ENCODE measurements around the gene POTEJ.
"Not testable (repeated sequence)": the region's sequence is repeated elsewhere in the genome, so short reads cannot be mapped to it uniquely, and the experiment has no call there.

POTEJ gene

DNA sequence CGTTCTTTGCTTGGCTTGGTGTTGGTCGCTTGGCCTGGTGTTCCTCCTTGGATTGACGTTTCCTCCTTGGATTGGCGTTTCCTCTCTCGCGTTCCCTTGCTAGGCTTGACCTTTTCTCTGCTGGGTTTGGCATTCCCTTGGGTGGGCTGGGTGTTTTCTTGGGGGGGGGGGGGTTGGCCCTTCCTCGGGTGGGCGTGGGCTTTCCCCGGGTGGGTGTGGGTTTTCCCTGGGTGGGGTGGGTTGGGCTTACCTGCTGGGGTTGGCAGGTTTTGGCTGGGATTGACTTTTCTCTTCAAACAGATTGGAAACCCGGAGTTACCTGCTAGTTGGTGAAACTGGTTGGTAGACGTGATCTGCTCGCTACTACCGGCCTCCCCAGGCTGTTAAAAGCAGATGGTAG lies at the start of gene POTEJ:
Gene POTEJ (plus strand): TSS at position 301 of the 400 bp plus-strand sequence. CDS start 93 bp downstream, at position 394.
- not testable (repeated sequence) for H3K9me3 ChIP-seq (ENCODE audit: insufficient read depth, low read length); H3K79me2 ChIP-seq (ENCODE audit: insufficient read depth, low read length); H3K27me3 ChIP-seq (ENCODE audit: low read length); H4K20me1 ChIP-seq (ENCODE audit: low read depth, low read length); H3F3A ChIP-seq (ENCODE audit: insufficient read depth); H2AFZ ChIP-seq (ENCODE audit: low read depth, low read length, severe bottlenecking); H3K4me3 ChIP-seq (ENCODE audit: insufficient read depth, low read length, poor library complexity, severe bottlenecking); H3K27ac ChIP-seq (ENCODE audit: low read depth, low read length); H3K36me3 ChIP-seq (ENCODE audit: low read length); H3K9me2 ChIP-seq (replicated peaks; ENCODE audit: insufficient read depth, low read length); H3K4me2 ChIP-seq (ENCODE audit: low read depth, low read length, poor library complexity, severe bottlenecking); H3K9ac ChIP-seq (ENCODE audit: low read length)

DNA sequence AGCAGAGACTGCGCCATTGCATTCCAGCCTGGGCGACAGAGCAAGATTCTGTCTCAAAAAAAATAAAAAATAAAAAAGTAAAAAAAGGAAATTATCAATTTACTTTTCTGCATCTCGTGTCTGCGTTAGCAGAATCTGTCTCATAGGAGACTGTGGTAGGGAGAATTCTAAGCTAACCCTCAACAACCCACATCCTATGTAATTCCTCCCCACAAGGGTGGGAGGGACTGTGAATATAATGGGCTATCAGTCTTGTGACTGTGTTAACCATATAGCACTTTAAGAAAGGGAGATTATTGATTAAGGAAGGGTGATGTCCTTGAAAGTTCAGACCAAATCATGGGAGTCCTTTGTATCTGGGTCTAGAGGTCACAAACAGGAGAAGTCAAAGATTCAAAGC lies 45.1 kb upstream of the POTEJ start:
- not testable (repeated sequence) for H2AFZ ChIP-seq (ENCODE audit: low read depth, low read length, severe bottlenecking); H3K79me2 ChIP-seq (ENCODE audit: insufficient read depth, low read length); H3K36me3 ChIP-seq (ENCODE audit: low read length); H3K4me2 ChIP-seq (ENCODE audit: low read depth, low read length, poor library complexity, severe bottlenecking); H3K9me3 ChIP-seq (ENCODE audit: insufficient read depth, low read length); H3F3A ChIP-seq (ENCODE audit: insufficient read depth); H3K9ac ChIP-seq (ENCODE audit: low read length); H3K4me3 ChIP-seq (ENCODE audit: insufficient read depth, low read length, poor library complexity, severe bottlenecking); H3K9me2 ChIP-seq (replicated peaks; ENCODE audit: insufficient read depth, low read length); H3K27me3 ChIP-seq (ENCODE audit: low read length); H4K20me1 ChIP-seq (ENCODE audit: low read depth, low read length); H3K27ac ChIP-seq (ENCODE audit: low read depth, low read length)

DNA sequence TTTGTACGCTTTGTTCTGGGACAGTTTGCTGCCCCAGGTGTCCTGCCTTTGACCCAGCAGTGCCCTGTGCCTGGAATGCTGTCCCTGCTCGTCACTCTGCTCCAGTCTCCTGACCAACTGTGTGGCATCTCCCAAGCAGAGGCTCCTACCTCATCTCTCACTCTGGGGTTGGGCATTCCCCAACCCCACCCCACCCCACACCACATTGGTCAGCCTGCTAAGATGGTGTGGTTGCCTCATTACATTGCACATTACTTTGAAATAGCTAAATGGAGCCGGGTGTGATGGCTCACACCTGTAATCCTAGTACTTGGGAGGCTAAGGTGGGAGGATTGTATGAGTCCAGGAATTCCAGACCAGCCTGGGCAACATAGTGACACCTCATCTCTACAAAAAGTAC lies 39.3 kb upstream of the POTEJ start:
- H2AFZ ChIP-seq (ENCODE audit: low read depth, low read length, severe bottlenecking); H3K4me2 ChIP-seq (ENCODE audit: low read depth, low read length, poor library complexity, severe bottlenecking); H3K9me3 ChIP-seq (ENCODE audit: insufficient read depth, low read length); H3K36me3 ChIP-seq (ENCODE audit: low read length); H3K4me3 ChIP-seq (ENCODE audit: insufficient read depth, low read length, poor library complexity, severe bottlenecking); H3K27ac ChIP-seq (ENCODE audit: low read depth, low read length); H3K9ac ChIP-seq (ENCODE audit: low read length); H4K20me1 ChIP-seq (ENCODE audit: low read depth, low read length); H3K9me2 ChIP-seq (replicated peaks; ENCODE audit: insufficient read depth, low read length); H3K79me2 ChIP-seq (ENCODE audit: insufficient read depth, low read length); H3K27me3 ChIP-seq (ENCODE audit: low read length); H3F3A ChIP-seq (ENCODE audit: insufficient read depth): not testable (repeated sequence)

DNA sequence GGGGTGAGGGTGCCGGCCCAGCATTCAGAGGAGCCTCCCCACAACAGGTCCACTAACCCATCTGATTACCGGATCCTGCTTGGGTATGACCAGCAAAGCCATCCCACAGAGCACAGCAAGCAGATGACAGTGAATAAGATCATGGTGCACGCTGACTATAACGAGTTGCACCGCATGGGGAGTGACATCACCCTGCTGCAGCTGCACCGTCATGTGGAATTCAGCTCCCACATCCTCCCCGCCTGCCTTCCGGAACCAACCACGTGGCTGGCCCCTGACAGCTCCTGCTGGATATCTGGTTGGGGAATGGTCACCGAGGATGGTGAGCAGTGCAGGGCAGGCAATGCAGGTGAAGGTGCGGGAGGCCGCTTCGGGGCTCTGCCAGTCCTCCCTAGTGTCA lies 37.0 kb upstream of the POTEJ start:
- not testable (repeated sequence) for H3K36me3 ChIP-seq (ENCODE audit: low read length); H3K9ac ChIP-seq (ENCODE audit: low read length); H3K27ac ChIP-seq (ENCODE audit: low read depth, low read length); H3K4me2 ChIP-seq (ENCODE audit: low read depth, low read length, poor library complexity, severe bottlenecking); H3K4me3 ChIP-seq (ENCODE audit: insufficient read depth, low read length, poor library complexity, severe bottlenecking); H4K20me1 ChIP-seq (ENCODE audit: low read depth, low read length); H3K9me3 ChIP-seq (ENCODE audit: insufficient read depth, low read length); H3K79me2 ChIP-seq (ENCODE audit: insufficient read depth, low read length); H2AFZ ChIP-seq (ENCODE audit: low read depth, low read length, severe bottlenecking); H3K9me2 ChIP-seq (replicated peaks; ENCODE audit: insufficient read depth, low read length); H3F3A ChIP-seq (ENCODE audit: insufficient read depth); H3K27me3 ChIP-seq (ENCODE audit: low read length)

DNA sequence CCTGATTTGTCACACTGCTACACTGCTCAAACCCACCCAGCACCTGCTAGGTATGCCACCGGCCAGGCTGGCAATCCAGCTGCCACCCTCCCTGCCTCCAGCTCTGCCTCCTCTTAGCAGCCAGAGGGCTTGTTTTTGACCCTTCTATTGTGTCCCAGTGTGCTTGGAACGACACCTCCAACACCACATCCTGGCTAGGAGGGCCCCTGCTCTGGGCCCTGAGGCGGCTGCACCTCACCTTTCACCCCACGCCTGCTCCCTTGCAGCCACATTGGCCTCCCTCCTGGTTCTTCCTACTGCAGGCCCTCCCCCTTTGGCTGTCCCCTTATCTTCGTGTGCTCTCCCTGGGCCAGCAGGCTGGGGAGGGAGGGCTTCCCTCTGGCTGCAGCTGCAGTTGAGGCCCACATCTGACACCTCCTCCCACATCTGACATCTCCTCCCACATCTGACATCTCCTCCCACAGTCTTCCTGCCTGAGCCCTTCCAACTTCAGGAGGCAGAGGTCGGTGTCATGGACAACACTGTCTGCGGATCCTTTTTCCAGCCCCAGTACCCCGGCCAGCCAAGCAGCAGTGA lies 34.9 kb upstream of the POTEJ start:
- not testable (repeated sequence) for H3K27me3 ChIP-seq (ENCODE audit: low read length); H3K9me3 ChIP-seq (ENCODE audit: insufficient read depth, low read length); H3F3A ChIP-seq (ENCODE audit: insufficient read depth); H3K4me2 ChIP-seq (ENCODE audit: low read depth, low read length, poor library complexity, severe bottlenecking); H3K36me3 ChIP-seq (ENCODE audit: low read length); H3K9me2 ChIP-seq (replicated peaks; ENCODE audit: insufficient read depth, low read length); H3K27ac ChIP-seq (ENCODE audit: low read depth, low read length); H4K20me1 ChIP-seq (ENCODE audit: low read depth, low read length); H2AFZ ChIP-seq (ENCODE audit: low read depth, low read length, severe bottlenecking); H3K79me2 ChIP-seq (ENCODE audit: insufficient read depth, low read length); H3K9ac ChIP-seq (ENCODE audit: low read length); H3K4me3 ChIP-seq (ENCODE audit: insufficient read depth, low read length, poor library complexity, severe bottlenecking)

DNA sequence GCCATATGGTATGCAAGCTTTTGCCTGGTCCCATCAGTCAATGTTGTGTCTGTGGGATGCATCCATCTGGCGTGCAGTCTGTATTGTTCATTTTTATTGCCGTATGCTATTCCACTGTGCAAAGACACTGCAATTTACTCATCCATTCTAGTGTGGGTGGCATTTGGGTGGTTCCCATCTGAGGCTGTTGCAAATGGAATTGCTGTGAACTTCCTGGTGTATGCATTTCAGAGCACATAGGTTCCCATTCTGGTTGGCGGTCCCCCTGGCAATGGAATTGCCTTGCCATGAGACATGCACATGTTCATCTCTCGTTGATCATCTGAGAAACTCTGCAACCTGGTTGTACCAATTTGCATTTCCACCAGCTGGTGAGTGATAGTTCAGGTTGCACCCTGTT lies 33.7 kb upstream of the POTEJ start:
- H3K27me3 ChIP-seq (ENCODE audit: low read length); H3K9ac ChIP-seq (ENCODE audit: low read length); H3K9me3 ChIP-seq (ENCODE audit: insufficient read depth, low read length); H3K4me3 ChIP-seq (ENCODE audit: insufficient read depth, low read length, poor library complexity, severe bottlenecking); H3K27ac ChIP-seq (ENCODE audit: low read depth, low read length); H4K20me1 ChIP-seq (ENCODE audit: low read depth, low read length); H3K36me3 ChIP-seq (ENCODE audit: low read length); H3K4me2 ChIP-seq (ENCODE audit: low read depth, low read length, poor library complexity, severe bottlenecking); H2AFZ ChIP-seq (ENCODE audit: low read depth, low read length, severe bottlenecking); H3F3A ChIP-seq (ENCODE audit: insufficient read depth); H3K9me2 ChIP-seq (replicated peaks; ENCODE audit: insufficient read depth, low read length); H3K79me2 ChIP-seq (ENCODE audit: insufficient read depth, low read length): not testable (repeated sequence)

DNA sequence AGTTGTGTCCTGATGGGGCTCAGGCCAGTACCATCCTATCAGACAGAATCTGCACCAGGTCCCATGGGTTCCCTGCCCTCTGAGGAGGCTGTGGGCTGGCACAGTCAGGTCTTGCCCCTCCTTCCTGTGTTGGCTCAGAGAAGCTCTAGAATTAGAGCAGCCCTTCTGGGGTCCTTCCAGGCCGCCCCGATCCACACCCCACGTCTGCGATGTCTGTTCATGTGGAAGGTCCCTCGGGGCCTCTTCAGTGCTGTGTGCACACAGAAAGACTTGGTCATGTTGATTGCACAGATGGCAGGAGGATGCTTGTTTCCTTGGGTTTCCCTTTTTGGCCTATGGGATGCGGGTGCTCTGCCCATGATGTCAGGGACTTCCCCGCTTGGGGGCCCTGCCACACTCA lies 32.1 kb upstream of the POTEJ start:
- not testable (repeated sequence) for H2AFZ ChIP-seq (ENCODE audit: low read depth, low read length, severe bottlenecking); H3F3A ChIP-seq (ENCODE audit: insufficient read depth); H4K20me1 ChIP-seq (ENCODE audit: low read depth, low read length); H3K9me3 ChIP-seq (ENCODE audit: insufficient read depth, low read length); H3K9ac ChIP-seq (ENCODE audit: low read length); H3K27me3 ChIP-seq (ENCODE audit: low read length); H3K4me3 ChIP-seq (ENCODE audit: insufficient read depth, low read length, poor library complexity, severe bottlenecking); H3K79me2 ChIP-seq (ENCODE audit: insufficient read depth, low read length); H3K4me2 ChIP-seq (ENCODE audit: low read depth, low read length, poor library complexity, severe bottlenecking); H3K9me2 ChIP-seq (replicated peaks; ENCODE audit: insufficient read depth, low read length); H3K36me3 ChIP-seq (ENCODE audit: low read length); H3K27ac ChIP-seq (ENCODE audit: low read depth, low read length)

DNA sequence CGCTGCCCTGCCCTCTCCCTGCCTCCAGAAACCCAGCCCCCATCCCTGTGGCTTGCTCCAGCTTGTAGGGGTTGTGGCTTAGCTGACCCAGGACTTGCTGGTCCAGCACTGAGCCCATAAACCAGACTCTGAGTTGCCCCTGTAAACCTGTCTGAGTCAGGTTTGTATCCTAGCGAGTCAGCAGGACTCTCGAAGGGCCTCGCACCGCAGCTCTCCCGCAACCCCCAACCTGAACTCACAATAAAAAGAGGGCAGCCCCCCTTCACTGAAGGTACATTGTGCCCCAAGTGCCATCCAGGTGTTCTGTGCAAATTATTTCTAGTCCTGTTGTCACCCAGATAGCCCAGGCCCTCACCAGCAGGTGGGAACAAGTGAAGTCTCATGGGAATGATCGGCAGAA lies 29.7 kb upstream of the POTEJ start:
- H3K4me2 ChIP-seq (ENCODE audit: low read depth, low read length, poor library complexity, severe bottlenecking); H3K4me3 ChIP-seq (ENCODE audit: insufficient read depth, low read length, poor library complexity, severe bottlenecking); H3K27me3 ChIP-seq (ENCODE audit: low read length); H3K79me2 ChIP-seq (ENCODE audit: insufficient read depth, low read length); H3K27ac ChIP-seq (ENCODE audit: low read depth, low read length); H3F3A ChIP-seq (ENCODE audit: insufficient read depth); H3K9ac ChIP-seq (ENCODE audit: low read length); H3K36me3 ChIP-seq (ENCODE audit: low read length); H3K9me3 ChIP-seq (ENCODE audit: insufficient read depth, low read length); H2AFZ ChIP-seq (ENCODE audit: low read depth, low read length, severe bottlenecking); H3K9me2 ChIP-seq (replicated peaks; ENCODE audit: insufficient read depth, low read length); H4K20me1 ChIP-seq (ENCODE audit: low read depth, low read length): not testable (repeated sequence)

All from SU-DHL-6 (cell line).